Activated naive CD8-positive, alpha-beta T cell (primary cell): ENCODE results near the gene HELQ.

Source experiments
- H3K27ac Mint-ChIP-seq: one replicate; pipeline ENCODE4 v1.8.0; 2021; ENCODE audit warnings: mixed read lengths
- H3K27me3 Mint-ChIP-seq: one replicate; pipeline ENCODE4 v1.8.0; 2021; ENCODE audit warnings: mixed read lengths
- H3K36me3 Mint-ChIP-seq: one replicate; pipeline ENCODE4 v1.8.0; 2021; ENCODE audit warnings: mixed read lengths
- H3K4me1 Mint-ChIP-seq: one replicate; pipeline ENCODE4 v1.8.0; 2021; ENCODE audit warnings: low read depth, mixed read lengths
- H3K4me3 Mint-ChIP-seq: one replicate; pipeline ENCODE4 v1.8.0; 2021; ENCODE audit warnings: mild to moderate bottlenecking, mixed read lengths
- H3K9me3 Mint-ChIP-seq: one replicate; pipeline ENCODE4 v1.8.0; 2021; ENCODE audit warnings: low read depth, mixed read lengths

HELQ gene

GRCh38 chr4:83370640-83370906, 85.0 kb downstream of the HELQ start:
- Mint-ChIP-seq H3K4me1 (no peaks in the 10 kb centered on the region), H3K4me3 (no peak overlapping the region), H3K27ac (no peak overlapping the region), H3K36me3 (no peaks in the 10 kb centered on the region), H3K27me3 (no peaks in the 10 kb centered on the region), H3K9me3 (no peaks in the 10 kb centered on the region)

- no peak overlapping the region for H3K4me3 Mint-ChIP-seq
- no peak overlapping the region for H3K27ac Mint-ChIP-seq
- peaks cover 2% of the 10 kb centered on the region for H3K27me3 Mint-ChIP-seq
- H3K4me1 Mint-ChIP-seq = no peaks in the 10 kb centered on the region
- H3K36me3 Mint-ChIP-seq = no peaks in the 10 kb centered on the region
- no peaks in the 10 kb centered on the region for H3K9me3 Mint-ChIP-seq
These were observed 85.6 kb downstream of the HELQ start for GRCh38 chr4:83369831-83370639.

GRCh38 chr4:83364312-83364711, 91.3 kb downstream of the HELQ start:
- H3K27me3 Mint-ChIP-seq = peaks cover 4% of the 10 kb centered on the region
- no peaks in the 10 kb centered on the region for H3K9me3 Mint-ChIP-seq
- H3K36me3 Mint-ChIP-seq = no peaks in the 10 kb centered on the region
- H3K4me3 Mint-ChIP-seq = no peak overlapping the region
- H3K27ac Mint-ChIP-seq = no peak overlapping the region
- no peaks in the 10 kb centered on the region for H3K4me1 Mint-ChIP-seq

GRCh38 chr4:83362492-83363329, 92.9 kb downstream of the HELQ start:
- no peak overlapping the region for H3K27ac Mint-ChIP-seq
- no peaks in the 10 kb centered on the region for H3K9me3 Mint-ChIP-seq
- no peaks in the 10 kb centered on the region for H3K36me3 Mint-ChIP-seq
- H3K4me3 Mint-ChIP-seq = no peak overlapping the region
- H3K27me3 Mint-ChIP-seq = peaks cover 4% of the 10 kb centered on the region
- H3K4me1 Mint-ChIP-seq = peaks cover 1% of the 10 kb centered on the region

- peaks cover 13% of the 10 kb centered on the region for H3K4me1 Mint-ChIP-seq
- H3K36me3 Mint-ChIP-seq = no peaks in the 10 kb centered on the region
- H3K27me3 Mint-ChIP-seq = peaks cover 4% of the 10 kb centered on the region
- no peaks in the 10 kb centered on the region for H3K9me3 Mint-ChIP-seq
- H3K27ac Mint-ChIP-seq = no peak overlapping the region
- no peak overlapping the region for H3K4me3 Mint-ChIP-seq
These were observed 94.1 kb downstream of the HELQ start for GRCh38 chr4:83361416-83362103.

- no peak overlapping the region for H3K4me3 Mint-ChIP-seq
- H3K4me1 Mint-ChIP-seq = peaks cover 15% of the 10 kb centered on the region
- H3K36me3 Mint-ChIP-seq = no peaks in the 10 kb centered on the region
- no peaks in the 10 kb centered on the region for H3K9me3 Mint-ChIP-seq
- no peak overlapping the region for H3K27ac Mint-ChIP-seq
- peaks cover 2% of the 10 kb centered on the region for H3K27me3 Mint-ChIP-seq
These were observed 95.6 kb downstream of the HELQ start for GRCh38 chr4:83360018-83360417.

GRCh38 chr4:83358410-83358809, 97.2 kb downstream of the HELQ start:
- Mint-ChIP-seq H3K27me3 (peaks cover 2% of the 10 kb centered on the region), H3K4me1 (peaks cover 15% of the 10 kb centered on the region), H3K9me3 (peaks cover 3% of the 10 kb centered on the region), H3K36me3 (no peaks in the 10 kb centered on the region), H3K4me3 (no peak overlapping the region), H3K27ac (no peak overlapping the region)
